ENCODE results near the gene TRIB2.

Gene TRIB2

DNA sequence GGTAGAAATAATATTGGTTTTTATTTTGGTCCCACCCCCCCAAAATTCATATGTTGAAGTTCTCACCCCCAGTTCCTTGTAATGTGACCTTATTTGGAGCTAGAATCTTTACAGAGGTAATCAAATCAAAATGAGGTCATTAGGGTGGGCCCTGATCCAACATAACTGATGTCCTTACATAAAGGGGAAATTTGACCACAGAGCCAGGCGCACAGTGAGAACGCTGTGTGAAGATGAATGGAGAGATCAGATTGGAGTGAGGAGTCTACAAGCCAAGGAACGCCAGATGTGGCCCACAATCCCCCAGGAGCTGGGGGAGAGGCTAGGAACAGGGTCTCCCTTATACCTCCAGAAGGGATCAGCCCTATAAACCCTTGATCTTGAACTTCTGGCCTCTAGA is 31.6 kb upstream of the TRIB2 start:
- CTCF ChIA-PET: interaction anchor here (1.5 kb wide), 1 partner anchor 25 kb away, joined by 3 read pairs; no protein-coding TSS in a partner anchor
- POLR2A ChIA-PET: no interaction called here
- no peak for DNase-seq (ENCODE audit: extremely low spot score)
- no peak for TF ChIP-seq CTCF (IDR thresholded peaks at IDR 0.05; ENCODE audit: control extremely low read depth, extremely low read depth, low read depth, missing control alignments)

- POLR2A ChIA-PET: no interaction called here
- CTCF ChIA-PET: no interaction called here
- DNase-seq (ENCODE audit: extremely low spot score): no peak
- TF ChIP-seq CTCF (IDR thresholded peaks at IDR 0.05; ENCODE audit: control extremely low read depth, extremely low read depth, low read depth, missing control alignments): no peak
These were observed 30.8 kb upstream of the TRIB2 start for GRCh38 chr2:12685956-12686355.

DNA sequence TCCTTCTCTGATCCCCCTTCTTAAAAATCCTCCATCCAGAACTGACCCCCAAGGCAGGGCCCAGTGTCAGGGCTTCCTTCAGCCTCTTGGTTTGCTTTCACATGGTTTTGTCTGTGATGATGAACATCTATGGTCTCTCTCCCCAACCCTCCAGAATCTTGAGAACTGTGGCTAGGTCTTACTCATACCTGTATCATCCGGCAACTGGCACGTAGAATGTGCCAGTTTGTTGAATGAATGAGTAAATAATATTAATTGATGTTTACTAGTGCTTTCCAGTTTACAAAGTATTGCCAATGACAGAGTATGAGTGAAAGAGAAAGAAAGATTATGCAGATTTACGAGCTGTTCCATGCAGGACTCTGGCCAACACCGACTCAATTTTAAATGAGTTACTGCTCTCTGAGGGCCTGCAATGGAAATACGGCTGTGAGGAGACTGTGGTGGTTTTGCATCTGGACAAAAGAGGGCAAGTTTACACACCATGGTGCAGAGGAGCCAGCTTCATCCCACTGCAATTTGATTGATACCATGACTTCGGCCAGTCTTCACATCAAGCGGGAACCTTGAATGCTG is 29.9 kb upstream of the TRIB2 start:
- no peak for TF ChIP-seq CTCF (IDR thresholded peaks at IDR 0.05; ENCODE audit: control extremely low read depth, extremely low read depth, low read depth, missing control alignments)
- ChIA-PET CTCF (no interaction called here), POLR2A (no interaction called here)
- DNase-seq (ENCODE audit: extremely low spot score): no peak

DNA sequence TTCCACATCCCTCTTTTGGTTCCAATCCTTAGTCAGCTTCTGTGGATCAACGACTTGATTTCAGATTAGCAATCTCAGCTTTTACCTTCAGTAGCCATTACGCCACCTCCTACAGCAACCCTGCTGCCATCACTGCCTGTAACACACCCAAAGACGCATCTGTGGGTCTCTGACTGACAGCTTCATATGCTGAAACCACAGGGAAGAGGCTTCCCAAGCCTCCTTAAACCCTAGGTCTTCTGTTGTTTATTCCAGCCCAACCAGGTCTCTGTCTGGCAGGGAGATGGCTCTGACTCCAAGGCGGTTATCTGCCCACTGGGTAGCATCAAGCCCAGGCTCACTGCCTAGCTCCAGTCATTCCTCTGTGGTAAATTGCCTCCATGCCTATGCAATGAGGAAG is 28.6 kb upstream of the TRIB2 start:
- no peak for TF ChIP-seq CTCF (IDR thresholded peaks at IDR 0.05; ENCODE audit: control extremely low read depth, extremely low read depth, low read depth, missing control alignments)
- no peak for DNase-seq (ENCODE audit: extremely low spot score)
- POLR2A ChIA-PET: no interaction called here
- CTCF ChIA-PET: no interaction called here

DNA sequence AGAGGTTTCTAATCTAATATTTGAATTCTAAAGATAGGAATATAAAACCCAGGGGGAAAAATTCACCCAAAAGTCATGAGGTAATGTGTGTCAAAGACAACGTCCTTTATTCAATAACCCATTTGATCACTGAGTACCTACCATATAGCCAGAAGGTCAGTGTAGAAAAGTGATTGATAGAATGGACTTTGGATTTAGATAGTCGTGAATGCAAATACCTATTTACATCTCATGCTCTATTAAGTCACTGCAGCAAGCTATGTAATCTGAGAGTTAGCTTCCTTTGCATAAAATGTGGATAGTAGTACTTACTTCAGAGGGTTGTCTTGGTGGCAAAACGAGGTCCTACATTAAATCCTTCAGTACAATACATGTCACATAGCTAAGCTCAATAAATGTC is 27.8 kb upstream of the TRIB2 start:
- ChIA-PET CTCF (interaction anchor here (1.2 kb wide), 1 partner anchor 9 kb away, joined by 3 read pairs; no protein-coding TSS in a partner anchor), POLR2A (no interaction called here)
- no peak for DNase-seq (ENCODE audit: extremely low spot score)
- TF ChIP-seq CTCF (IDR thresholded peaks at IDR 0.05; ENCODE audit: control extremely low read depth, extremely low read depth, low read depth, missing control alignments): no peak

GRCh38 chr2:12693509-12693908 is 23.2 kb upstream of the TRIB2 start:
- no peak for DNase-seq (ENCODE audit: extremely low spot score)
- ChIA-PET CTCF (interaction anchor here (1.1 kb wide), 1 partner anchor 14 kb away, joined by 3 read pairs; no protein-coding TSS in a partner anchor), POLR2A (no interaction called here)
- TF ChIP-seq CTCF (IDR thresholded peaks at IDR 0.05; ENCODE audit: control extremely low read depth, extremely low read depth, low read depth, missing control alignments): no peak
